Activated CD4-positive, CD25-positive, alpha-beta regulatory T cell (primary cell): ENCODE measurements around the gene HADHB.
A peak's percentile ranks its signal among the peaks of the same experiment; 100 is the strongest.

Experiments
- DNase-seq, 4 experiments: peaks; one replicate each; lab custom pipeline; 2025; lab: John Stamatoyannopoulos, UW

HADHB gene

GRCh38 chr2:26244309-26245230 is at the start of gene HADHB, which contains the start of gene HADHA:
Gene HADHB (plus strand): TSS chr2:26244939. CDS start chr2:26254255, 9,316 bp downstream.
Gene HADHA (minus strand): TSS chr2:26244632. CDS start chr2:26244596, 36 bp downstream.
- DNase-seq, result peak; percentile 68 to 80 (median 74)

GRCh38 chr2:26195040-26195984 is 49.4 kb upstream of the HADHB start:
- DNase-seq, result no peak

- no peak for DNase-seq
Measured at GRCh38 chr2:26196683-26197418, 47.9 kb upstream of the HADHB start.

- DNase-seq, result no peak
Measured at GRCh38 chr2:26197516-26197915, 47.2 kb upstream of the HADHB start.

- no peak for DNase-seq
Measured at GRCh38 chr2:26202981-26203490, 41.7 kb upstream of the HADHB start.

GRCh38 chr2:26203906-26204305 is 40.8 kb upstream of the HADHB start:
- no peak for DNase-seq

- no peak for DNase-seq
Measured at GRCh38 chr2:26212011-26212410, 32.7 kb upstream of the HADHB start.

GRCh38 chr2:26214759-26215158 is 30.0 kb upstream of the HADHB start:
- DNase-seq, result no peak

GRCh38 chr2:26215833-26216232 is 28.9 kb upstream of the HADHB start:
- no peak for DNase-seq

- no peak for DNase-seq
Measured at GRCh38 chr2:26216587-26216986, 28.2 kb upstream of the HADHB start.

GRCh38 chr2:26217720-26218119 is 27.0 kb upstream of the HADHB start:
- DNase-seq, result no peak

- DNase-seq, result no peak
Measured at GRCh38 chr2:26223018-26223417, 21.7 kb upstream of the HADHB start.

- DNase-seq, result no peak
Measured at GRCh38 chr2:26224095-26224494, 20.6 kb upstream of the HADHB start.

- no peak for DNase-seq
Measured at GRCh38 chr2:26229595-26229994, 15.1 kb upstream of the HADHB start.

GRCh38 chr2:26230806-26231205 is 13.9 kb upstream of the HADHB start:
- no peak for DNase-seq

GRCh38 chr2:26235089-26235488 is 9.7 kb upstream of the HADHB start:
- DNase-seq, result no peak

GRCh38 chr2:26237868-26238267 is 6.9 kb upstream of the HADHB start:
- no peak for DNase-seq

- no peak for DNase-seq
Measured at GRCh38 chr2:26238311-26238958, 6.3 kb upstream of the HADHB start.

GRCh38 chr2:26241928-26242436 is 2.8 kb upstream of the HADHB start:
- no peak for DNase-seq

GRCh38 chr2:26243470-26244308 is 1.1 kb upstream of the HADHB start:
- no peak for DNase-seq
